ENCODE measurements around the gene DACH1.
A peak's percentile ranks its signal among the peaks of the same experiment; 100 is the strongest.
"Not testable (repeated sequence)": the region's sequence is repeated elsewhere in the genome, so short reads cannot be mapped to it uniquely, and the experiment has no call there.

DACH1 gene

DNA sequence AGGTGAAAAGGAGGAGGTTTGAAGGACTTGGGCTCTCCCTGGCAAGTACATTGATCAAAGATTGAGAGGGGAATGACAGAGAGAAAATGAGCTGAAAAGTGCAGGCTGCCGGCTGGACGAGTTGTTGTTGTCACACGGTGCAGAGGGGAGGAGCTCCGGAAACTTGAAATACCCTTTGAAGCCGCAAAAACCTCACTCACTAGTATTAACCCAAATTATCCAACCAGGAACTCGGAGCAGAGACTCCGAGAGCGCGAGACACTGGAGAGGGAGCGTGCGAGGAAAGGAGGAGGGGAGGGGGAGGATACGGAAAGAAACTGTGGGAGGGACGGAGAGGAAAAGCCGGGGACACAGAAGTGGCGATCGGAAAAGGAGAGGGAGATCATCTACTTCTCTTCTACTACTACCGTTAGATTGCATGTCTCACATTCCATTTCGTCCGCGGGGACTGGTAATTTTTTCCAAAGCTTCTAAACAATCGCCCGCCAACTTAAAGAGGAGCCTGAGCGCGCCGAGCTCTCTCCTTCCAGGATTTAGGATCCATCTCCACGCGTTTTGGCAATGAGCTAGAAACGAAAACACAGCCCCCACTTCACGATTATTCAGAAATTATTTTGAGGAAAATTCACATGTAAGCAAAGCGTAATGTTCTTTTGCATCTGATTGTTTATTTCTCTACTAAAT lies at the start of gene DACH1:
Gene DACH1 (minus strand): TSS at position 74 of the 684 bp plus-strand sequence.
- peak; percentile 79 for DNase-seq (ENCODE audit: low spot score)

DNA sequence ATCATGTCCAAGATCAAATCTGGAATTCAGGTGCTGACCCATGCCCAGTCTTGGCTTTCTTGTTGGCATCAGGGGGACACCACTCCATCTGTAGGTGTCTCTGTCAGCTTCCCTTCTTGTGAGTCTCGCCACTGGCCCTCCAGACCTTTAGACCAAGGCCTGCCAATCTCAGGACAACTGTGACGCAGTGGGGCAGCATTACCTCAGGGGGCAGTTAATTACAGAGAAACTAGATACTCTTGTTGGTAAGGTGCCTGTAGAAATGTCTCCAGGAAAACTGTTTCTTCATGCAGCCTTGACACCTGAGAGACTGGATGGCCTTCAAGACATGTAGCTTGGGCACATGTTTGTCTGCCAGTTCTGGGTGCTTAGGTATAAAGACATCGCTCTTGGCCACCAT lies 46.7 kb upstream of the DACH1 start:
- no peak for DNase-seq (ENCODE audit: low spot score)

DNA sequence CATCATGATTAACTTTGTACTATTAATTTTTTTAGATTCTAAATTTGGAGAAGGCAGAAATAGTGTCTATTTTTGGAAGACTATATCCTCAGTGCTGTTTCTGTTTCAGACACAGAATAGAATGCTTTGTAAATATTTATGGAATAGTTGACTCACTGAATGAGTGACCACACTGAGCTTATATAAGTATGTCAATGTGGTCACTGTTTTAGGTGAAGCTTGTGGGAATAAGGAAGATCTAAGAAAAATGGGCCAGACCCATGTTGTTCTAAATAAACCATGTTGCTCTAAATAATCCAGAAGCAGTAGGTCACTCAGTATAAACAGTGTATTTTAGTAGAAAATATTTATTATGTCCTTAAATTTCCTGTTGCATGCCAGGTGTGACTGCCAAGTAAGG lies 45.5 kb upstream of the DACH1 start:
- DNase-seq (ENCODE audit: low spot score), result no peak

- no peak for DNase-seq (ENCODE audit: low spot score)
Measured at GRCh38 chr13:71906448-71906847, 39.4 kb upstream of the DACH1 start.

GRCh38 chr13:71902676-71903075 lies 35.7 kb upstream of the DACH1 start:
- DNase-seq (ENCODE audit: low spot score), result no peak

DNA sequence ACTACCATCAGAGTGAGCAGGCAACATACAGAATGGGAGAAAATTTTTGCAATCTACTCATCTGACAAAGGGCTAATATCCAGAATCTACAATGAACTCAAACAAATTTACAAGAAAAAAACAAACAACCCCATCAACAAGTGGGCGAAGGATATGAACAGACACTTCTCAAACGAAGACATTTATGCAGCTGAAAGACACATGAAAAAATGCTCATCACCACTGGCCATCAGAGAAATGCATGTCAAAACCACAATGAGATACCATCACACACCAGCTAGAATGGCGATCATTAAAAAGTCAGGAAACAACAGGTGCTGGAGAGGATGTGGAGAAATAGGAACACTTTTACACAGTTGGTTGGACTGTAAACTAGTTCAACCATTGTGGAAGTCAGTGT lies 26.5 kb upstream of the DACH1 start:
- not testable (repeated sequence) for DNase-seq (ENCODE audit: low spot score)

- DNase-seq (ENCODE audit: low spot score), result no peak
Measured at GRCh38 chr13:71886880-71887279, 19.9 kb upstream of the DACH1 start.

GRCh38 chr13:71882120-71882519 lies 15.1 kb upstream of the DACH1 start:
- no peak for DNase-seq (ENCODE audit: low spot score)

- no peak for DNase-seq (ENCODE audit: low spot score)
Measured at GRCh38 chr13:71880753-71881541, 13.9 kb upstream of the DACH1 start.

DNA sequence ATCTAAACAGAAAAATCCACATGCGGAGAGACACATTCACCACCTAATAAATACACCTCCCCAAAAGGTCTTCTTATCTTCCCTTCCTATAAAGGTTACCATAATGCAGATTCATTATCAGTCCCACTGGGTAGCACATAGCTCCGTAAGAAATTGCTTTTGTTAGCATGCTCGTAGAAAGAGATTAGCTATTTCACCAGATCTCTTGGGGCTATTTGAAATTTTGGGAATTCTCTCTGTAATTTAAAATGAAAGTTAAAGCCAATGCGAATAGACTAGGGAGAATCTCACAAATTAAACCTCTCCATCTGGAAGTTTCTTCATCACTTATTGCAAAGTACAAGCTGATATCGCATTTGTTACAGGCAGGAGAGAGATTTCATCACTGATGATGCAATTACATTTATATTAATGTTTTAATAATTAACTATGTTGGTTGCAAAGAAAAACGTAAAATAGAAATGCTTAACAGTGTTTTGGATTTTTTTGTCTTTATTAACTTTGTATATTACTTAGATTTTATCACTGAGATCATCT lies 12.9 kb upstream of the DACH1 start:
- DNase-seq (ENCODE audit: low spot score), result no peak

DNA sequence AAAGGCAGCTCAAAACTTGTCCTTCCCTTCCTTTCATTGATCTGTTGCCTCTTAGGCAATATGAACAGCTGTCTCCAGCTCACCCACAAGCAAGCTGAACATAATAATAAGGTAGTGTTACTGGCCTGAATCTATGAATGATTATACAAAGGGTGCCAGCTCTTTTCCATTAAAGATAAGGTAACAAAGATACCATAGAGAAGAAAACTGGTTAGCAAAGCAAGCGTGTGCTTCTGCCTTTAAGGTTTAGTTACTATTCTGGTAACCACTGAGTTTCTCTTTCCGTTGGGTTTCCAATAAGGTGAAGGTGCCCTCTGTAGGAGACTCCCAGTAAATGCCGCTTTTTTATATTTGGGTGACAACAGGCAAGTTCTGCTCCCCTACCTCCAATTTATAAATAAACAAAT lies 12.1 kb upstream of the DACH1 start:
- no peak for DNase-seq (ENCODE audit: low spot score)

GRCh38 chr13:71877256-71877653 lies 10.3 kb upstream of the DACH1 start:
- DNase-seq (ENCODE audit: low spot score), result no peak

DNA sequence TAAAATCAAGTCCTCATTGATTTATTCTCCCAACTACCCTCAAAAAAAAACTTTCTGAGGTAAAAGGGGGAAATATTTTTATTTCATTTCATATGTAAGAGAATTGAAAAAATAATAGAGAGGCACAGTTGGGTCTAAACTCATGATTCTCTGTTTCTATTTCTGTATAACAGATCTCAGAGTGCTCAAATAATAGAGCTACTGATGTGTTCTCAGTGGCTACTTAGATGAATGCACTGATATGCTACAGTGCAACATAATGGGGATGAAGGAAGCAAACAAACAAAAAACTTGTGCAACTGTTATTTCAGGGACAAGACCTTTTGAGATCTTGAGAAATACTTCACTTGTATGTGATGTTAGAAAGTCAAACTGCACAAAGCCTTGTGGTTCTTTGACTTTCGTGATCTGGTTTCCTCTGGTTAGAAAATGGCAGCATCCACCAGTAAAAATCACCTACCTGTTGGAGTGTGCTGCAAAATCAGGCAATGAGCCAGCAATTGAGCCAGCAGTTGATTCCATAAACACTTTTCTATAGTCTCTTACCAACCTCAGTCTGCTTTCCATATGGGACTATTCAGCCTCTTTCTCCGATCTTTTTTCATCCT lies 9.7 kb upstream of the DACH1 start:
- DNase-seq (ENCODE audit: low spot score), result no peak

DNA sequence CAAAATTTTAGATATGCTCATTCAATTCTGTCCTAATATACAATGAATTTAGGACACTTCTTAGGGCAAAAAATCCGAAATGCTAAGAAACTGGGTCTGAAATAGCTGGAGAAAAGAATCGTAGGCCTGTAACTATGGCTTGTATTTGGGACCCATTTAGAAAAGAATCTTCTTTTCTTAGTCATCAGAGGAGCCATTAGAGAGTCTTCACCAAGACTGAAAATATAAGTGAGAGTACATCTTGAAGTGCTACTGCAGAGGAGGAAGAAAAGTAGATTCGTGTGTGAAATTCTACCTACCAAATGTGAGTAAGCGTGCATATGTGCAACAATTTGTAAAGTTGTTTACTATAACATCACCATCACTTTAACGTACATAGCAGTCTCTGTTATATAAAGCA lies 8.8 kb upstream of the DACH1 start:
- no peak for DNase-seq (ENCODE audit: low spot score)

DNA sequence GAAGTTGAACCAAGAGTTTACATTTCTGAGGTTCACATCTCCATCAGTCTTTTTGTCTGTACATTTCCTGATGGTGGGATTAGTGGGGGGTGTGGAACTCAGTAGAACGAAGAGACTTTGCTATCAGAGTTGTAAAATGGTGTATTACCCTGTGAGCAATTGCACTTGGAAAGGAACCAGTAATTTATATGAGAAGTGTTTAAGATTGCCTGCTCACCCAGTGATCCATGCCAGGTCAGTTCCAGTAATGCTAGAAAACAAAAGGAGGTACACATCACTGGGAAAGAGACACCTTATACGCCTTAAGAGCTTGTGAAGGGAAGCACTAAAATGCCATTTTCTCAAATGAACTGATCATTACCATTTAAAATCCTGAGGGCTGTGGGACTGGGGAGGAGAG lies 7.5 kb upstream of the DACH1 start:
- DNase-seq (ENCODE audit: low spot score), result no peak

DNA sequence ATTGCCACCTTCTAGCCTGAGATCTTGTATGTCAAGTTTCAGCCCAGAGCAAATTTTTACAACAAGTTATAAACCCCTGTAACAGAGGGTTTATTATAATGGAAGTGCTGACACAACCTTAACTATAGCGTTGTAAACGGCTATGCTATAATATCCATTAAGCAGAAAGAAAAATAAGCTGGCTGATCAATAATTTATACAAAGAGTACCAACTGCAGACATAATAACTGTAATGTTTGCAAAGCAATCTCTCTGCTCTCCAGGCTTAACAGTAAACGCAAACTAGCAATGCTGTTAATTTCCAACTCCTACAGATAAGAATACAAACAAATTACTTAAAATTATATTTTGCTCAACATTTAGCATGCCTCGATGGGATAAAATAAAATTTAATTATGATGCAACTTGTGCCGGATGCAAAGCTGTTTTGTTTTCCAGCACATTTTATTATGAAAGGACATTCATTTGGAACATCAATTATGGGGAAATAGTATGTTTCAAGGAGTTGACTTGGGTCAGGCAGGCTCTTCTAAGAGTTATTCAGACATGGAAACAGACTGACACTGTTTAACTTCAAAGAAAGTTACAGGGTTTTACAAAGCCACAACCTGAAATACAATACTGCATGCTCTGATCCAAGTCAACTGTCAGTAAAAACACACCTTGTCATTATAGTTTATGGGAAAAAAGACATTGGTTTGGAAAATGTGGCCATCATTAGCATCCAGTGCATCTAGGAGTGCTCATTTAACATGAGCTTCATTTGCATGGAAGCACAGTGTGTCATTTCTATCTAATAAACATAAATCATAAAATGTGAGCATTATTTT lies 6.6 kb upstream of the DACH1 start:
- DNase-seq (ENCODE audit: low spot score), result no peak

GRCh38 chr13:71871844-71872243 lies 4.8 kb upstream of the DACH1 start:
- DNase-seq (ENCODE audit: low spot score), result no peak

DNA sequence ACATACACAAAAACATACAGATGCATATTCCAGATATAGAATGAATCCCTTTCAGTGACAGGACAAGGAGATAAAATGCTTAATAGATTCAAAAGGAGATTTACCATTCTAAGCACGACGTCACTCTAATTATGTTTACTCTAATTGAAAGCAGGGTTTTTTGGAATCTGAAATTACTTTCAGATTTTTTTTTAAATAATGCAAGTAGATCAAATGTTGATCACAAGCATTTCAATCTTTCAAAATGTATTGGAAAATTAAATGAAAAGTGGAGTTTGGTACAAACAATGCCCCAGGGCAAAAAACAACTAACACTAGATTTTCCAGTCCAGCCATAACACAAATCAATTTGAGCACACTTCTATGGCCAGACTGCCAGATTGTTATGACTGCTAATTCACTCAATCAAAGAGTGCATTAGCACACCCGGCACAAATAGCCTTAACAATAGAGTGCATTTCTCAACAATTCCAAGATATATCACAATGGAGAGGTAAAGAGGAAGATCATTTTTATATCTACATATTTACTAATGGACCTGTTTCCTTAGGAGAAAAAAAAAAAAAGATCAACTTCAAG lies 4.3 kb upstream of the DACH1 start:
- no peak for DNase-seq (ENCODE audit: low spot score)

DNA sequence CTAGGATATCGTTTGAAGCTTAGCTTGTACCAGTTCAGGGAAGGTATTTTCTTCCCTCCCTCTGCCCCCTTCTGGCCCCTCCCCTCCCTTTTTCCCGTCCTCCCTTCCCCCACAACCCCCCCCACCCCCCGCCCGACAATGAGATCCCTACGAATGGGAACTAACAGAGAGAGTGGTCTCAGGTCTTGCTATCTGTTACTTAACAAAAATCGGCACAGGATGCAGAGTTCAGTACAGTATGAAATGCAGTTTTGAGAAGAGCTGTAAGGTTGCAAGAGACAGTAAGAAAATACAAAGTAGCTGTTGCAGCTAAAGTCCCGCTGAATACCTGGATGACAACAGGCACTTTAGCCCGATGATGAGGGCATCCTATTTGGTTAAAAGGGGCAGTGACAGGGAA lies 3.1 kb upstream of the DACH1 start:
- no peak for DNase-seq (ENCODE audit: low spot score)

GRCh38 chr13:71869274-71869673 lies 2.3 kb upstream of the DACH1 start:
- no peak for DNase-seq (ENCODE audit: low spot score)

DNA sequence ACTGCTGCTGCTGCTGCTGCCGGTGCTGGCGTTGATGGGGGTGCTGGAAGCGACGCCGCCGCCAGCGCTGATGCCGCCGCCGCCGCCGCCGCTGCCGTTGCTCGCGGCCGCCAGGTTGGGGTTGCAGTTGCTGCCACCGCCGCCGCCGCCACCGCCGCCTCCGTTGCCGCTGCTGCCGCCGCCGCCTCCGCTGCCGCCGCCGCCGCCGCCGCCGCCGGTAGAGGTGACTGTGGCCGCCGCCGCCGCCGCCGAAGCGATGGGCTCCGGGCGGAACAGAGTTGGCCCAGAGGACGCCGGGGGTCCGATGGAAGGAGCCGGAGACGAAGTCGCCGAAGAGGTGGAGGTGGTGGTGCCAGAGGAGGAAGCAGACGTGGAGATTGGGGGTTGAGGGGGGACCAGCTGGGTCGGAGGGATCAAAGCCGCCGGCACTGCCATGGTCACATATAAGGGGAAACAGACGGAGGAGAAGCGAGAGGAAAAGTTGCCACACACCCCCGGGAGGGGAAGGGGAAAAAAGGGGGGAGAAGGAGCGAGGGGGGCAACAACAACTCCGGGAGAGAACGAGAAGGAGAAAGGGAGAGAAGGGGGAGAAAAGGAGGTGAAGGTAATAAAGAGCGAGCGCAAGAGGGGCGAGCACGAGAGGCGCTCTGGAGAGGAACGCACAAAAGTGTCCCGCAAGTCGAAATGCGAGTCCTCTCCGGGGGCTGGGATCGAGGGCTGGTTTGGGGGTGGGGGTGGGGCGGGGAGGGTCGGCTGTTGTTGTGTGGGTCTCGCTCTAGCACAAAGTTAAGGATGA lies 471 bp downstream of the DACH1 start:
- DNase-seq (ENCODE audit: low spot score), result no peak

All from putamen (tissue), 1 donor.